Fibroblast of lung (primary cell): ENCODE data around the gene FUT4. TPM values are rescaled to one million over a fixed set of nuclear protein-coding genes. Genes with fewer than 3 reads are reported as not detected.

ENCODE experiments used
- DNase-seq, 2 donors: peaks; one replicate each; pipeline versions ENCODE4 v3.0.0 to v3.0.0-alpha.2; 2010; ENCODE audit warnings: low read depth in 2 of 2
- H2AFZ ChIP-seq: 2 replicates; pipeline ENCODE4 v1.5.1; 2012; ENCODE audit warnings: low read length, control low read depth, inconsistent platforms
- H3K27ac ChIP-seq: 2 replicates; pipeline ENCODE4 v1.5.1; 2011; ENCODE audit warnings: low read length, control low read depth; ENCODE audit not compliant: insufficient read depth
- H3K27me3 ChIP-seq: 2 replicates; pipeline ENCODE4 v1.5.1; 2011; ENCODE audit warnings: mild to moderate bottlenecking, low read length; ENCODE audit not compliant: control insufficient read depth, insufficient read depth
- H3K36me3 ChIP-seq: 2 replicates; pipeline ENCODE4 v1.5.1; 2011; ENCODE audit warnings: low read length; ENCODE audit not compliant: control insufficient read depth, insufficient read depth
- H3K4me1 ChIP-seq: 2 replicates; pipeline ENCODE4 v1.5.1; 2011; ENCODE audit warnings: low read length; ENCODE audit not compliant: control insufficient read depth, insufficient read depth; ENCODE audit errors: extremely low read depth
- H3K4me2 ChIP-seq: 2 replicates; pipeline ENCODE4 v1.5.1; 2011; ENCODE audit warnings: low read length, control low read depth; ENCODE audit not compliant: insufficient read depth; ENCODE audit errors: extremely low read depth
- H3K4me3 ChIP-seq, 4 experiments: fragments of 200-600 bp in 1 of 4; sonication (generic) in 1 of 4; replicated peaks in 1 of 4; 2 replicates each; pipeline ENCODE4 v1.5.1; 2011 to 2016; ENCODE audit warnings: low read length in 4 of 4, low read depth in 3 of 4, mild to moderate bottlenecking in 3 of 4, control low read depth in 2 of 4, inconsistent platforms in 1 of 4, mixed read lengths in 1 of 4; ENCODE audit not compliant: insufficient read depth in 1 of 4; ENCODE audit errors: control extremely low read depth in 1 of 4
- H3K79me2 ChIP-seq: 2 replicates; pipeline ENCODE4 v1.5.1; 2012; ENCODE audit warnings: mild to moderate bottlenecking, low read length, inconsistent platforms; ENCODE audit not compliant: control insufficient read depth, insufficient read depth
- H3K9ac ChIP-seq: 2 replicates; pipeline ENCODE4 v1.5.1; 2011; ENCODE audit warnings: mild to moderate bottlenecking, low read length, control low read depth; ENCODE audit not compliant: insufficient read depth
- H3K9me3 ChIP-seq: 2 replicates; pipeline ENCODE4 v1.5.1; 2012; ENCODE audit warnings: low read depth, low read length; ENCODE audit not compliant: control insufficient read depth, insufficient read depth
- H4K20me1 ChIP-seq: 2 replicates; pipeline ENCODE4 v1.5.1; 2011; ENCODE audit warnings: low read length; ENCODE audit not compliant: control insufficient read depth, insufficient read depth; ENCODE audit errors: extremely low read depth
- CTCF ChIP-seq, 2 donors: IDR thresholded peaks in 1 of 2; conservative IDR thresholded peaks in 1 of 2; 1 replicate in 1 of 2; 2 replicates in 1 of 2; pipeline ENCODE4 v1.5.1; 2011 to 2012; ENCODE audit warnings: low read length in 2 of 2, control low read depth in 1 of 2, inconsistent platforms in 1 of 2, low read depth in 1 of 2, mild to moderate bottlenecking in 1 of 2
- EZH2 ChIP-seq: IDR thresholded peaks from 2 replicates; pipeline ENCODE4 v1.5.1; 2012; ENCODE audit warnings: low read length, control low read depth, mild to moderate bottlenecking; ENCODE audit errors: missing control alignments
- polyA plus RNA-seq, 2 donors: library from polyadenylated mRNA; depleted of rRNA in 1 of 2; stranded (reverse) in 1 of 2; unstranded in 1 of 2; fragments of >200 nt; gene quantifications; 2 replicates each; pipeline ENCODE4 v1.2.1, GENCODE V29; 2011 to 2012; ENCODE audit warnings: missing spikeins in 1 of 2
- total RNA-seq: library from RNA; depleted of rRNA; stranded (reverse); fragments of >200 nt; gene quantifications from 2 replicates; pipeline ENCODE4 v1.2.1, GENCODE V29; 2014

FUT4 gene
- total and polyA plus RNA-seq, 2 donors (not counting 1 experiment from before 2014, with no cell fraction given) = 2.7 to 5.1 TPM

DNA sequence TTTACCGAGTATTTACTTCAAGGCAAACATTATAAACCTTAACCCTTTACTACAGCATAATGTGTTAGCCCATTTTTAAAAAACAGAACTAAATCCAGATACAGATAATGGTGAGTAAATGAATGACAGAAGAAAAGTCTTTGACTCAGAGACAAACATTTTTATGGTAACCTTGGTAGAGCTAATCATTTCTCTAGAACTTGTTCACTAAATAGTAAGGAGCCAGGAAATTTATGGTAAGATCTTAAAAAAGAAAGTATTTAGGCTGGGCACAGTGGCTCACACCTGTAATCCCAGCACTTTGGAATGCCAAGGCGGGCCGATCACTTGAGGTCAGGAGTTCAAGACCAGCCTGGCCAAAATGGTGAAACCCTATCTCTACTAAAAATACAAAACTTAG is 11.5 kb upstream of the FUT4 start:
- no peaks in the 10 kb centered on the region for H3K79me2 ChIP-seq
- H3K27ac ChIP-seq = no peak overlapping the region
- TF ChIP-seq EZH2 = no peak
- TF ChIP-seq CTCF (conservative IDR thresholded peaks at IDR 0.05 in 1 of 2, IDR thresholded peaks at IDR 0.05 in 1 of 2; ENCODE audit: low read depth in 1 of 2, low read length in 2 of 2) = no peak
- H3K4me2 ChIP-seq = no peak overlapping the region
- H3K27me3 ChIP-seq = no peaks in the 10 kb centered on the region
- DNase-seq = no peak
- no peaks in the 10 kb centered on the region for H4K20me1 ChIP-seq
- no peak overlapping the region for H3K4me3 ChIP-seq
- H3K9me3 ChIP-seq = no peaks in the 10 kb centered on the region
- H3K9ac ChIP-seq = no peak overlapping the region
- H2AFZ ChIP-seq = no peak overlapping the region
- H3K36me3 ChIP-seq = no peaks in the 10 kb centered on the region
- no peaks in the 10 kb centered on the region for H3K4me1 ChIP-seq

GRCh38 chr11:94533206-94533605 is 10.5 kb upstream of the FUT4 start:
- Histone ChIP-seq H3K9me3 (no peaks in the 10 kb centered on the region), H3K4me1 (no peaks in the 10 kb centered on the region), H2AFZ (no peak overlapping the region)

More at GRCh38 chr11:94533206-94533605, 10.5 kb upstream of the FUT4 start:
- Histone ChIP-seq H3K27ac (no peak overlapping the region), H3K36me3 (no peaks in the 10 kb centered on the region), H3K27me3 (no peaks in the 10 kb centered on the region), H3K4me3 (no peak overlapping the region), H3K4me2 (no peak overlapping the region), H3K9ac (no peak overlapping the region), H4K20me1 (no peaks in the 10 kb centered on the region), H3K79me2 (no peaks in the 10 kb centered on the region)
- no peak for TF ChIP-seq EZH2
- no peak for TF ChIP-seq CTCF (conservative IDR thresholded peaks at IDR 0.05 in 1 of 2, IDR thresholded peaks at IDR 0.05 in 1 of 2; ENCODE audit: low read depth in 1 of 2, low read length in 2 of 2)
- DNase-seq = no peak
